DND-41 (cell line): ENCODE data around the gene SLC45A3.

Source experiments
- ATAC-seq: fragments of 200-7000 bp; cut with Tn5 transposase; 3 replicates; pipeline ENCODE4 v1.9.1; 2021; ENCODE audit warnings: low read depth; ENCODE audit not compliant: insufficient read depth
- DNase-seq: peaks from one replicate; pipeline ENCODE4 v3.0.0-alpha.2; 2020
- H2AFZ ChIP-seq: 2 replicates; pipeline ENCODE4 v1.6.0; 2012; ENCODE audit warnings: low read depth, low read length
- H3K27ac ChIP-seq: 2 replicates; pipeline ENCODE4 v1.5.1; 2012; ENCODE audit warnings: low read length, inconsistent platforms
- H3K27me3 ChIP-seq: fragments of 200-600 bp; sonication (generic); 2 replicates; pipeline ENCODE4 v1.6.0; 2012; ENCODE audit warnings: low read length, mild to moderate bottlenecking, inconsistent platforms; ENCODE audit not compliant: insufficient read depth, poor library complexity
- H3K36me3 ChIP-seq: 2 replicates; pipeline ENCODE4 v1.5.1; 2012; ENCODE audit warnings: low read length, inconsistent platforms; ENCODE audit not compliant: insufficient read depth
- H3K4me1 ChIP-seq: 2 replicates; pipeline ENCODE4 v1.5.1; 2012; ENCODE audit warnings: mild to moderate bottlenecking, low read length; ENCODE audit not compliant: insufficient read depth
- H3K4me2 ChIP-seq: 2 replicates; pipeline ENCODE4 v1.6.0; 2012; ENCODE audit warnings: mild to moderate bottlenecking, moderate library complexity, low read length, inconsistent platforms; ENCODE audit not compliant: insufficient read depth
- H3K4me3 ChIP-seq, 2 experiments: fragments of 200-600 bp in 1 of 2; shearing (Covaris generic) in 1 of 2; 2 replicates each; pipeline ENCODE4 v1.5.1; 2012 to 2016; ENCODE audit warnings: inconsistent platforms in 2 of 2, low read length in 2 of 2, mild to moderate bottlenecking in 2 of 2, low read depth in 1 of 2, moderate library complexity in 1 of 2
- H3K79me2 ChIP-seq: 2 replicates; pipeline ENCODE4 v1.6.0; 2012; ENCODE audit warnings: low read length, inconsistent platforms; ENCODE audit not compliant: insufficient read depth
- H3K9ac ChIP-seq: 2 replicates; pipeline ENCODE4 v1.6.0; 2012; ENCODE audit warnings: low read depth, mild to moderate bottlenecking, inconsistent platforms, low read length, moderate library complexity
- H3K9me3 ChIP-seq: 2 replicates; pipeline ENCODE4 v1.5.1; 2012; ENCODE audit warnings: low read length, moderate library complexity, mild to moderate bottlenecking, inconsistent platforms; ENCODE audit not compliant: insufficient read depth, severe bottlenecking
- H4K20me1 ChIP-seq: 2 replicates; pipeline ENCODE4 v1.6.0; 2012; ENCODE audit warnings: low read length; ENCODE audit not compliant: insufficient read depth
- EZH2 ChIP-seq: IDR thresholded peaks from 3 replicates; pipeline ENCODE4 v1.6.1; 2012; ENCODE audit warnings: borderline replicate concordance, low read depth, mild to moderate bottlenecking, moderate library complexity, low read length, inconsistent platforms; ENCODE audit not compliant: severe bottlenecking
- TF ChIP-seq, protein P1 (sequence below): IDR thresholded peaks from 2 replicates; pipeline ENCODE4 v1.5.1; 2012; ENCODE audit warnings: borderline replicate concordance, low read length, moderate library complexity, mild to moderate bottlenecking; ENCODE audit not compliant: poor library complexity, severe bottlenecking; ENCODE audit errors: extremely low read depth

SLC45A3 gene

DNA sequence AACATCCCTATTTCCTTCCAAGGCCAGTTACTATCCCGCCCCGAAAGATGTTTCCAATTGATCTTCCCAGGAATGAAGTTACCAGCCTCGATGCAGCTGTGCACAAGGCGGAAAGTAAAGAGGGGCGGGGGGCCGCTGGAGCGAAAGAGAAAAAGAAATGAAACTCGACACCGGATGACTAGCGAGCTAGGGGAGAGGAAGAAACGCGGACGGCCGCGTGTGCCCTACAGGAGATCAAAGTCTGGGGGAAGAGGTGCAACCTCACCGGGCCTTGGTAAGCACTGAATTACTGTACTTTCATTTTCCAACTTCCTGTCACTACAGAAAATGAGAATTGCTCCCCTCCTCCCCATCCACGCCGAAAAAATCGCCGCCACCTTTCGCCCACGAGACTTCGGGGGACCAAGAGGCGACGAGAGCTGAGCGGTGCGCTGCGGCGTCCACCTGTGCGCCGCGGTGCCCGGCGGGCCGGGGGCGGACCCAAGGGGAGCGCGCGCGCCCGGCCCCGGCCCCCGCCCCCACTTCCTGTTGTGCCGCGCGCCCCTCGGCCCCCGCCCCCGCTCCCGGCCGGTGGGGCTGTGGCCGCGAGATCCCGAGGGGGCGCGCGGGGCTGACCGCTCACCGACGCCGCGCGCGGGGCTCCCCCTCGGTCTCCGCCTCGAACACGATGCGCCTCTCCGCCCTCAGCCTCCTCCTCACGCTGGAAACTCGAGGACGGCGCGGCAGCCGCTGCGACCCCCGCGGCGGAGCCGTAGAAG is 49.1 kb downstream of the SLC45A3 start:
- Histone ChIP-seq H3K36me3 (peaks cover 22% of the 10 kb centered on the region), H3K4me1 (peaks cover 39% of the 10 kb centered on the region), H3K9me3 (no peaks in the 10 kb centered on the region), H3K4me2 (peak overlapping the region; percentile 74), H3K79me2 (peaks cover 47% of the 10 kb centered on the region), H3K27ac (peak overlapping the region; percentile 94), H4K20me1 (peaks cover 27% of the 10 kb centered on the region), H3K4me3 (peak overlapping the region; percentile 50 to 65), H3K27me3 (no peaks in the 10 kb centered on the region), H2AFZ (peak overlapping the region; percentile 70), H3K9ac (peak overlapping the region; percentile 92)
- ATAC-seq (peak; percentile 78), DNase-seq (peak; percentile 90)
- TF ChIP-seq, protein P1, sequence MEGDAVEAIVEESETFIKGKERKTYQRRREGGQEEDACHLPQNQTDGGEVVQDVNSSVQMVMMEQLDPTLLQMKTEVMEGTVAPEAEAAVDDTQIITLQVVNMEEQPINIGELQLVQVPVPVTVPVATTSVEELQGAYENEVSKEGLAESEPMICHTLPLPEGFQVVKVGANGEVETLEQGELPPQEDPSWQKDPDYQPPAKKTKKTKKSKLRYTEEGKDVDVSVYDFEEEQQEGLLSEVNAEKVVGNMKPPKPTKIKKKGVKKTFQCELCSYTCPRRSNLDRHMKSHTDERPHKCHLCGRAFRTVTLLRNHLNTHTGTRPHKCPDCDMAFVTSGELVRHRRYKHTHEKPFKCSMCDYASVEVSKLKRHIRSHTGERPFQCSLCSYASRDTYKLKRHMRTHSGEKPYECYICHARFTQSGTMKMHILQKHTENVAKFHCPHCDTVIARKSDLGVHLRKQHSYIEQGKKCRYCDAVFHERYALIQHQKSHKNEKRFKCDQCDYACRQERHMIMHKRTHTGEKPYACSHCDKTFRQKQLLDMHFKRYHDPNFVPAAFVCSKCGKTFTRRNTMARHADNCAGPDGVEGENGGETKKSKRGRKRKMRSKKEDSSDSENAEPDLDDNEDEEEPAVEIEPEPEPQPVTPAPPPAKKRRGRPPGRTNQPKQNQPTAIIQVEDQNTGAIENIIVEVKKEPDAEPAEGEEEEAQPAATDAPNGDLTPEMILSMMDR: no peak
- TF ChIP-seq EZH2: no peak

DNA sequence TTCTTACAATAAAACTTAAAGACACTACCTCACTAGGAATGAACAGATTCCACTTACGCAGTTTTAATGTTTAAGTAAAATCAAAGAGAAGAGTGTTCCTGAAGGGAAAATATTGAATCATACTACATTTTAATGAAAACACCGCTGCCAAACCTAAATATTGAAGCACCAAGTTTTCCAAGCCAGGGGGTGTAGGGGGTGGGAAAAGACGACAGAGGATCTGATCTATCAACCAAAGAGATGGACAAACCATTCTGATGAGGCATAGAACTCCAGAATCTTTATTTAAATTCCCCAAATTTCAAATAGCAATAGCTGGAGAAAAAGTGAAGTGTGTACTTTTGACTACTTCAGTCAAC is 49.7 kb downstream of the SLC45A3 start:
- Histone ChIP-seq H2AFZ (peak overlapping the region; percentile 70), H3K4me3 (peak overlapping the region; percentile 50 to 65), H3K4me2 (peak overlapping the region; percentile 74), H3K9me3 (no peaks in the 10 kb centered on the region), H3K79me2 (peaks cover 52% of the 10 kb centered on the region), H3K9ac (peak overlapping the region; percentile 92), H3K27me3 (no peaks in the 10 kb centered on the region), H4K20me1 (peaks cover 31% of the 10 kb centered on the region), H3K4me1 (peaks cover 39% of the 10 kb centered on the region), H3K36me3 (peaks cover 26% of the 10 kb centered on the region), H3K27ac (peak overlapping the region; percentile 94)
- TF ChIP-seq EZH2: no peak
- TF ChIP-seq, protein P1: no peak
- DNase-seq (no peak), ATAC-seq (no peak)

DNA sequence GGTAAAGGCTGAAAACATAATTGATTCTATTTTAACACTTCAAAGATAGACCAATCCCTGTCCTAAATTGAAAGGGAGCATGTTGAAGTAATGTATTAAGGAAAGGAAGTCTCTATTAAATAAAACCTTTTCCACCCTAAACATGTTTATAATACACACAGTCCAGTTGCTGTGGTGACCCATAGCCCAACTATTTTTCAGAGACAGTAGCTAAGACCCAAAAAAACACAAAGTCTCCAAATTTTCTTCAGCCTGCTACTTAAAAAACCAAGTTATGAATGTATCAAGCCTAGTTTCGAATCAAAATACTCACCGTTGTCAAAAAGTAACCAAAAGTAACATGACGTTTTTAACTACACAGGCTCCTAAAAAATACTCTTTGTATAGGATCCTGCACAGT is 50.1 kb downstream of the SLC45A3 start:
- H3K27me3 ChIP-seq: no peaks in the 10 kb centered on the region
- no peak for TF ChIP-seq EZH2
- TF ChIP-seq, protein P1: no peak
- peaks cover 29% of the 10 kb centered on the region for H3K36me3 ChIP-seq
- ATAC-seq (no peak), DNase-seq (no peak)
- H3K79me2 ChIP-seq: peaks cover 55% of the 10 kb centered on the region
- H3K4me3 ChIP-seq: peak overlapping the region; percentile 50 to 65; a peak in 3 of 4 replicates
- peaks cover 31% of the 10 kb centered on the region for H4K20me1 ChIP-seq
- peak overlapping the region; percentile 74 for H3K4me2 ChIP-seq
- no peak overlapping the region for H2AFZ ChIP-seq
- no peaks in the 10 kb centered on the region for H3K9me3 ChIP-seq
- peak overlapping the region; percentile 94 for H3K27ac ChIP-seq
- peak overlapping the region; percentile 92 for H3K9ac ChIP-seq
- peaks cover 39% of the 10 kb centered on the region for H3K4me1 ChIP-seq
